SK-N-MC (cell line): ENCODE data around the gene RBM45.

ENCODE experiments used
- DNase-seq: peaks from one replicate; pipeline ENCODE4 v3.0.0-alpha.2; 2011; ENCODE audit warnings: low read depth, low spot score
- H3K27ac ChIP-seq: fragments of 200-600 bp; sonication (generic); 2 replicates; pipeline ENCODE4 v1.5.1; 2016; ENCODE audit warnings: mixed run types
- H3K36me3 ChIP-seq: fragments of 200-600 bp; sonication (generic); 2 replicates; pipeline ENCODE4 v1.6.1; 2017; ENCODE audit warnings: antibody characterized with exemption, low read length, mixed read lengths; ENCODE audit not compliant: insufficient read depth
- H3K4me3 ChIP-seq: fragments of 200-600 bp; sonication (generic); 2 replicates; pipeline ENCODE4 v1.5.1; 2016
- H3K9ac ChIP-seq: fragments of 200-600 bp; sonication (generic); 2 replicates; pipeline ENCODE4 v1.8.0; 2017; ENCODE audit warnings: mixed run types, mixed read lengths; ENCODE audit not compliant: insufficient read length
- H3K9me3 ChIP-seq: fragments of 200-600 bp; sonication (generic); 2 replicates; pipeline ENCODE4 v1.6.1; 2017; ENCODE audit warnings: low read depth, mild to moderate bottlenecking, antibody characterized with exemption, low read length, moderate library complexity, mixed read lengths
- EZH2 ChIP-seq: fragments of 200-600 bp; sonication (generic); IDR thresholded peaks from one replicate; pipeline ENCODE4 v1.6.1; 2017; ENCODE audit warnings: antibody characterized with exemption
- FOXP2 ChIP-seq: optimal IDR thresholded peaks from 2 replicates; pipeline ENCODE3; 2011; ENCODE audit warnings: mild to moderate bottlenecking, moderate library complexity; ENCODE audit not compliant: insufficient read depth; ENCODE audit errors: extremely low read length, control extremely low read depth
- POLR2AphosphoS5 ChIP-seq: IDR thresholded peaks from 2 replicates; pipeline ENCODE4 v1.6.1; 2012; ENCODE audit warnings: mild to moderate bottlenecking, low read depth, low read length, borderline replicate concordance

Gene RBM45

DNA sequence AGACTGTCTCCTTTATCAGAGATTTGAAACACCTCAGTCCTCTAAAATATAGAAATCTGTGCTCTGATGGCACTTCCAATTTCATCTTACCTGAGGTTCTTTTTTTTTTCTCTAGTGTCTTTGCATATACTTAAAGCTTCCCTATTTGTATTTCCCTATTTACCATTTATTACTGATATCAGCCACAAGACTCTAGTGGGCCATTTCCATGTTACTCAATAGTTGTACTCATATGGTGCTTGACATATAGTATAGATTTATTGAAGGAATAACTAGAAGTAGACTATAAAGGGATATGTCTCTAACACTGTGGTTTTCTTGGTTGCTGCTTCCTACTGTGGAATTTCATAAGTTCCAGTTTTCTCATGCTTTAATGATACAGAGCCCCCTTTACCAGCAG is 3.0 kb downstream of the RBM45 start:
- Histone ChIP-seq H3K9me3 (no peaks in the 10 kb centered on the region), H3K27ac (no peak overlapping the region), H3K36me3 (peaks cover 12% of the 10 kb centered on the region; the same call in 1 of the 2 replicates), H3K9ac (no peak overlapping the region), H3K4me3 (no peak overlapping the region)
- TF ChIP-seq POLR2AphosphoS5 = no peak
- no peak for TF ChIP-seq EZH2
- no peak for TF ChIP-seq FOXP2
- DNase-seq = no peak

DNA sequence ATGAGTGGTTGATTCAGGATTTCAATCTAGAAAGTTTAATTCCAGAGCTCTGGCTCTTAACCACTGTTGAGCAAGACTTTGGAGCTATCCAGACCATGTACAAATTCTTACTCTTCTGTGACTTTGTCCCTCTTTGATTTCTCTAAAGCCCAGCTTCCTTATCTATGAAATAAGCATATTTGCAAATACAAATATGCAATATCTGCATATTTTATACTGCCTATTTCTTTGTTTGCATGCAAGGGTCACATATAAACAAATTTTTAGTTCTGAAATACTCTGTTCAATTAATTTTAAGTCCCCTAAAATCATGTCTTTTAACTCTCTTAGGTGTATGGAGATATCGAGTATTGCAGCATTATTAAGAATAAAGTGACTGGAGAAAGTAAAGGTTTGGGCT is 5.5 kb downstream of the RBM45 start:
- TF ChIP-seq EZH2 = no peak
- TF ChIP-seq POLR2AphosphoS5 = no peak
- TF ChIP-seq FOXP2 = no peak
- Histone ChIP-seq H3K9ac (no peak overlapping the region), H3K9me3 (no peaks in the 10 kb centered on the region), H3K27ac (no peak overlapping the region), H3K4me3 (no peak overlapping the region), H3K36me3 (peaks cover 21% of the 10 kb centered on the region)
- DNase-seq = no peak

DNA sequence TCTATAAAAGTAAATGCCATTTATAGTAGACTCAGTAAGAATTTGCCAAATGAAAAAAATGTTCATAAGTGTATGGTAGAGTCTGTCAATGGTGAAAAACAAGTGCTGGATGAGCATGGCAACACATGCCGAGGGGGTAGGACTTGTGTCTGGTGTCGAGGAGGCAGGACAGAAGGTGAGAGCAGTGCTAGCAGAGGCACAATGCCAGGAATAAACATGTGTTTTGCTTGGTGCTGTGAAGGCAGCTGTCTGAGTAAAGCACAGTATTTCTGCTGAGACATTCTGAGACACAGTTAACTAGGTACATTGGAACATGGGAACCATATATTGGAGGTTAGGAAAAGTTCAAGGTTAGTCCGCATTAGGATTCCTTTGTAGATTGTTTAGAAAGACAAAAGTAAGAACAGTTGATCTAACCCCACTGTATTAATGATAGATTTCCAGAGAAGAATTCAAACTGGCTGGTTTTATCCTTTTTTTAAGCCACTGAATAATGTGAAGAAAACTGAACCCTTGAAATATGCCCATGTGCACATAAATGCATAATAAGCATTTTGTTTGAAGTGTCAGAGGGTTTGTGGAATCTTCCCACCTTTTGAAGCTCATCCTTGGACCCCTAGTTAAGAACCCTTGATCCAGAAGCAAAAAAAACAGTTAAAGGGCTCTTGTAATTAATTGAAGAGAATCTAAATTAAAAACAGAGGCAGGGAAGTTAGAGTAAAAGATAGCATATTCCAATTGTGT is 7.1 kb downstream of the RBM45 start:
- no peaks in the 10 kb centered on the region for H3K9me3 ChIP-seq
- no peak overlapping the region for H3K27ac ChIP-seq
- TF ChIP-seq FOXP2 (no peak), POLR2AphosphoS5 (no peak), EZH2 (no peak)
- H3K4me3 ChIP-seq = no peak overlapping the region
- peaks cover 27% of the 10 kb centered on the region for H3K36me3 ChIP-seq
- no peak for DNase-seq
- H3K9ac ChIP-seq = no peak overlapping the region

DNA sequence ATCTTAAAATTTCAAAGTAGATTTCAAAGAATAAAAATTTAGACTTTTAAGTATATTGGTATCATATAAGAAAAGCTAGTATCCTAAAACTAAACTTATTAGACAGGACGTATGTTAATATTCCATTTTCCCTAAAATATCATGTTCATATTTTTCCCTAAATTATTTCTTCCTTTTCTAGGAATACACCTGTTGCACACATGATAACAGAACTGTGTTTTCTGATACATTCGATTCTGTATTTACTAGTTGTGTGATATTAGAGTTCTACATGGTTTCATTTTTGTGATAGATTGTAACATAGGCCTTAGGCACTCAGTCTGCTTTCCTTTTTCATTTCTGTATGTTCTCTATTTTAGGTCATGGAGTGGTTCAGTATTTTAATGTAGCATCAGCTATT is 10.9 kb downstream of the RBM45 start:
- no peak for DNase-seq
- peaks cover 17% of the 10 kb centered on the region for H3K36me3 ChIP-seq
- TF ChIP-seq POLR2AphosphoS5 = no peak
- TF ChIP-seq EZH2 = no peak
- TF ChIP-seq FOXP2 = no peak
- no peak overlapping the region for H3K27ac ChIP-seq
- no peaks in the 10 kb centered on the region for H3K9me3 ChIP-seq
- no peak overlapping the region for H3K9ac ChIP-seq
- no peak overlapping the region for H3K4me3 ChIP-seq

DNA sequence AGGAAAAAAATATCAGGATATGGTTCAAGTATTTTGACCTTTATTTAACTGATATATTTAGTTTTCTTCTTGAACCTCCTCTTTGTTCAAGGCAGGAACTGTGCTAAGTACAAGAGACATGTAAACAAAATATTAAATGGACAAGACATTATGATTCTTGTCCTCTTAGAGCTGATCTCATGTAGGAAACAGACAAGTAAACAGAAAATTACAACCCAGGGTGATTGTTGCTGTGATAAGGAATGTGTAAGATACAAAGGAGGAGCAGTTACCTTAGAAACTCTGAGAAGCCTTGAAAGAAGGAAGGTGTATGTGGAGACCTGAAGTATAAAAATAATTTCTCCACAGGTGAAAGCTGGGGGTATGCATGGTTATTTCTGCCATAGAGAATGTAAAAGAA is 12.9 kb downstream of the RBM45 start:
- Histone ChIP-seq H3K9ac (no peak overlapping the region), H3K9me3 (no peaks in the 10 kb centered on the region), H3K27ac (no peak overlapping the region), H3K4me3 (no peak overlapping the region), H3K36me3 (peaks cover 16% of the 10 kb centered on the region)
- no peak for DNase-seq
- TF ChIP-seq EZH2 (no peak), FOXP2 (no peak), POLR2AphosphoS5 (no peak)

DNA sequence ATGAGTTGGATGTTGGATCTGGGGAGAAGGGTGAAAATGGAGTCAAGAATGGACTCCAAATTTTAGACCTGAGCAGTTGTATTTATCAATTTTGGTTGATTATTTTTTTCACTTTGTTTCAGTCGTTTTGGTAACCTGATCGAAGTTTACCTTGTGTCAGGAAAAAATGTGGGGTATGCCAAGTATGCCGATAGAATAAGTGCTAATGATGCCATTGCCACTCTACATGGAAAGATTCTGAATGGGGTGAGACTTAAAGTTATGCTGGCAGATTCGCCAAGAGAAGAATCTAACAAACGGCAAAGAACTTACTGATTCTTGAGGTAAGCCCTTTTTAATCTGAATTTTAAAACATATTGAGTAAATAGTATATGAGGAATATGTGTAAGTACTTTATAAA is 13.6 kb downstream of the RBM45 start:
- Histone ChIP-seq H3K9me3 (no peaks in the 10 kb centered on the region), H3K9ac (no peak overlapping the region), H3K27ac (no peak overlapping the region), H3K36me3 (peaks cover 16% of the 10 kb centered on the region), H3K4me3 (no peak overlapping the region)
- no peak for DNase-seq
- TF ChIP-seq POLR2AphosphoS5 (no peak), EZH2 (no peak), FOXP2 (no peak)

DNA sequence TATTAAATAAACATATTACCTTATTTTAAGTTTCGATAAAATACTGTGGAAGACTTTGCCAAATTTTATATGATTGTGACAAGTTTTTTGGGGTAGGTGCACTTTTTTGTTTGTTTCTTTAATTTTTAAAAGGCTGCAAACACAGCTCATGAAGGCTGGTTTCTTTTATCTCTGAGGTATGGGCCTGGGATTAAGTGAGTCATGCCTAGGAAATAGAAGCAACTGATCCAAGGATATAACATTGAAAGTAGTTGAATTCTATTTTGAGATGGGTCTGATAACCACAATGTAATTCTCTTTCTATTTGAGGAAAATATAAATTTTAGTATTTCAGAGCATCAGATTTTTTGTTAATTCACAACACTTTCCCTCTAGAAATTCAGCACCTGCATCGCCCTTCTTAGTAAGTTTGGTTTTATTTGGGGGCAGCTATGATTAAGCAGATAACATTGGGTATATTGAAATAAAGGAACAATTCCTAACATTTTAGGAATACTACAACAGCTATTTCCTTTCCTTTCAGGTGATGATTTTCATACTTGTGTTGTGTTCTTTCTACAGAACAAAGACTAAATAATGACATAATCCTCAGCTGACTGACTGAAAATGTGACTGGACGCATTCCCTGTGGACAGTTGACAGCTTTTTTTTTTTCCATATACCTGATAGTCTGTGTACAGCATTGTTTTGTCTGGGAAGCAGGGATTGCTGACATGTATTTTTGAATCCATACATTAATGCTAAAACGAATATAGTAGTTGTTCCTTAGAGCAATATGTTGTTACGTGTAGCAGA is 16.8 kb downstream of the RBM45 start:
- Histone ChIP-seq H3K27ac (no peak overlapping the region), H3K9me3 (no peaks in the 10 kb centered on the region), H3K9ac (no peak overlapping the region), H3K4me3 (no peak overlapping the region), H3K36me3 (no peaks in the 10 kb centered on the region; the same call in none of the 2 replicates)
- no peak for TF ChIP-seq POLR2AphosphoS5
- no peak for TF ChIP-seq FOXP2
- no peak for TF ChIP-seq EZH2
- DNase-seq = no peak

DNA sequence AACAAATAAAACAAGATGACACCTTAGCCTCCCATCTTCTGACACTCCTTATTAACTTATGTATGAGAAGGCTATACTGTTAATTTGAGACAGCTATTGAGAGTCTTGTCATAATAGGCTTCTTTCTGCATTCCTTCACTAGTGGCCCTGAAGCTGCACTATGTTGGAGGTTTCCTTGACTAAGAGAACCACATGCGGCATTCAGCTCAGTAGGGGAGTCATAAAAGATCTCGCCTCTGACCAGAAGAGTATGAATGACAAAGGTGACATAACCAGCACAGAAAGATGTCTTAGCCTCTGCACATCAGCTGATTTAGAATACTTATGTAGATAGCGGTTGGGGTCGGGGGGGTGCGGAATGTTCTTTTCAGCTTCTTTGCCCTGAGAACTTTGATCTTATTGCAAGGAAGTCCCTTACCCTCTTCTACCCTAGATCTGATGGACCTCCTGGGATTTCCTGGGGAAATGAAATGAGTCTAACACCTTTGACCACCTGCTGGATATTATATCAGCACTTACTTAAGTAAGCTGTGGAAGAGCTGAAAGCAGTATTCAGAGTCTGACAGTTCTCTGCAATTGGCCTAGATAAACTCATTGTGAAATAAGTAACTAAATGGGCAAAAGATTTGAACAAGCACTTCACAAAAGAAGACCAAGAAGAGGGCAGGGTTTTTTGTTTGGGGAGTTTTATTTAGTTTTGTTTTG is 24.2 kb downstream of the RBM45 start:
- DNase-seq = no peak
- no peak for TF ChIP-seq POLR2AphosphoS5
- TF ChIP-seq FOXP2 = no peak
- no peak for TF ChIP-seq EZH2
- H3K9me3 ChIP-seq = no peaks in the 10 kb centered on the region
- no peak overlapping the region for H3K4me3 ChIP-seq
- H3K9ac ChIP-seq = no peak overlapping the region
- no peaks in the 10 kb centered on the region for H3K36me3 ChIP-seq
- H3K27ac ChIP-seq = no peak overlapping the region
